K562 (cell line): Measurements from ENCODE around the gene LENG8. TPM values are rescaled to one million over a fixed set of nuclear protein-coding genes. Genes with fewer than 3 reads are reported as not detected.

Experiments
- CHCHD3 ChIP-seq: fragments of 250-450 bp; sonication (Bioruptor Pico); IDR thresholded peaks from 2 replicates; pipeline ENCODE4 v2.1.2; 2022; ENCODE audit warnings: mild to moderate bottlenecking
- CTCF ChIP-seq, 3 experiments: IDR thresholded peaks in 2 of 3; conservative IDR thresholded peaks in 1 of 3; 2 replicates each; pipeline ENCODE4 v1.5.1; 2011 to 2012; ENCODE audit warnings: low read length in 3 of 3, mild to moderate bottlenecking in 3 of 3, control low read depth in 2 of 3, improper control_type of control experiment in 1 of 3, inconsistent platforms in 1 of 3, low read depth in 1 of 3, mixed read lengths in 1 of 3, moderate library complexity in 1 of 3; ENCODE audit not compliant: insufficient read depth in 2 of 3
- E4F1 ChIP-seq: fragments of 250-450 bp; sonication (Bioruptor Pico); IDR thresholded peaks from 2 replicates; pipeline ENCODE4 v1.5.0; 2021; ENCODE audit warnings: mild to moderate bottlenecking, borderline replicate concordance
- ELK3 ChIP-seq: fragments of 450-650 bp; formaldehyde crosslinking; IDR thresholded peaks from 2 replicates; pipeline ENCODE4 v1.4.0; 2020; ENCODE audit warnings: mild to moderate bottlenecking
- EP400 ChIP-seq: fragments of 450-650 bp; IDR thresholded peaks from 2 replicates; pipeline ENCODE4 v1.6.1; 2017; ENCODE audit warnings: antibody characterized with exemption, mild to moderate bottlenecking, moderate library complexity
- ESRRB ChIP-seq: fragments of 250-450 bp; sonication (Bioruptor Pico); IDR thresholded peaks from 2 replicates; pipeline ENCODE4 v1.5.0; 2020; ENCODE audit warnings: mild to moderate bottlenecking, moderate library complexity, borderline replicate concordance
- ETV1 ChIP-seq: fragments of 450-650 bp; conservative IDR thresholded peaks from 2 replicates; pipeline ENCODE4 v1.6.1; 2016; ENCODE audit warnings: missing genetic modification characterization, control low read depth, low read depth, missing compliant biosample characterization
- POLR2H ChIP-seq: IDR thresholded peaks from 2 replicates; pipeline ENCODE4 v1.6.1; 2016; ENCODE audit warnings: missing genetic modification characterization, low read depth, mild to moderate bottlenecking, control low read depth, missing compliant biosample characterization, moderate library complexity
- RBM17 ChIP-seq: fragments of 200-400 bp; formaldehyde crosslinking; IDR thresholded peaks from 2 replicates; pipeline ENCODE4 v1.6.1; 2017; ENCODE audit warnings: low read depth, mild to moderate bottlenecking, low read length, borderline replicate concordance
- RFX1 ChIP-seq: fragments of 450-650 bp; IDR thresholded peaks from 2 replicates; pipeline ENCODE4 v1.6.1; 2016; ENCODE audit warnings: mild to moderate bottlenecking, moderate library complexity
- SAFB ChIP-seq: fragments of 200-400 bp; formaldehyde crosslinking; IDR thresholded peaks from 2 replicates; pipeline ENCODE4 v1.6.1; 2017; ENCODE audit warnings: low read depth, low read length, borderline replicate concordance
- SP2 ChIP-seq: IDR thresholded peaks from 2 replicates; pipeline ENCODE4 v1.6.1; 2011; ENCODE audit warnings: mild to moderate bottlenecking, low read depth, low read length, moderate library complexity; ENCODE audit not compliant: poor library complexity, severe bottlenecking; ENCODE audit errors: extremely low read depth
- U2AF2 ChIP-seq: fragments of 200-400 bp; formaldehyde crosslinking; optimal IDR thresholded peaks from 2 replicates; pipeline ENCODE3; 2017; ENCODE audit warnings: low read depth, mild to moderate bottlenecking, low read length
- ZNF134 ChIP-seq: fragments of 250-450 bp; sonication (Bioruptor Pico); conservative IDR thresholded peaks from 2 replicates; pipeline ENCODE4 v1.4.0; 2020
- ZNF140 ChIP-seq: fragments of 250-450 bp; sonication (Bioruptor Pico); IDR thresholded peaks from 2 replicates; pipeline ENCODE4 v1.8.0; 2021; ENCODE audit warnings: moderate library complexity, mild to moderate bottlenecking, inconsistent platforms
- polyA plus RNA-seq, 8 experiments: library from polyadenylated mRNA; depleted of rRNA in 4 of 8; stranded (reverse) in 5 of 8; unstranded in 3 of 8; fragments of >200 nt; fragmentation: Nextera tagmentation in 2 of 8; fragmentation: Illumina TruSeq in 1 of 8; extraction: Ambion mirVana in 2 of 8; extraction: Trizol in 1 of 8; gene quantifications; 2 replicates each; pipeline versions ENCODE4 v1.2.1 to v1.2.3, GENCODE V29; 2011 to 2014; ENCODE audit warnings: inconsistent platforms in 1 of 8, missing spikeins in 1 of 8
- total RNA-seq, 7 experiments: library from RNA; depleted of rRNA in 6 of 7; stranded (reverse); fragments of >200 nt in 6 of 7; fragmentation: Illumina TruSeq in 2 of 7; extraction: Trizol in 2 of 7; gene quantifications; 2 replicates each; pipeline versions ENCODE4 v1.2.1 to v1.2.3, GENCODE V29; 2011 to 2021; ENCODE audit warnings: low replicate concordance in 1 of 7

LENG8 gene
- total and polyA plus RNA-seq, 9 of the 15 experiments (the other 6 are each of a cell fraction or from before 2014, with no cell fraction given), result 0.74 to 146 (median 28.1) TPM

GRCh38 chr19:54478677-54479266 is 29.8 kb downstream of the LENG8 start (continued):
- TF ChIP-seq ELK3, result no peak
- TF ChIP-seq U2AF2, result no peak
- TF ChIP-seq CTCF (IDR thresholded peaks at IDR 0.05 in 2 of 3, conservative IDR thresholded peaks at IDR 0.05 in 1 of 3; ENCODE audit: insufficient read depth in 2 of 3, low read depth in 1 of 3, low read length in 3 of 3), result peak; percentile 55 to 78 (median 66)
- TF ChIP-seq ETV1, result no peak
- TF ChIP-seq POLR2H (tag), result no peak
- TF ChIP-seq SP2, result no peak
- no peak for TF ChIP-seq ZNF140 (CRISPR knock-in tag)
- no peak for TF ChIP-seq ESRRB (CRISPR knock-in tag)
- no peak for TF ChIP-seq SAFB
- TF ChIP-seq E4F1 (CRISPR knock-in tag), result no peak
- TF ChIP-seq CHCHD3 (CRISPR knock-in tag), result no peak
- TF ChIP-seq RFX1, result no peak
- no peak for TF ChIP-seq RBM17
- no peak for TF ChIP-seq ZNF134 (CRISPR knock-in tag)
- no peak for TF ChIP-seq EP400
